Left forelimb (tissue), 1 donor: Measurements from ENCODE around the gene B3GALNT2.
"Not testable (repeated sequence)": the region's sequence is repeated elsewhere in the genome, so short reads cannot be mapped to it uniquely, and the experiment has no call there.

Experiments
- DNase-seq: peaks from one replicate; pipeline ENCODE4 v3.0.0-alpha.2; 2018; ENCODE audit warnings: low spot score

The B3GALNT2 gene

DNA sequence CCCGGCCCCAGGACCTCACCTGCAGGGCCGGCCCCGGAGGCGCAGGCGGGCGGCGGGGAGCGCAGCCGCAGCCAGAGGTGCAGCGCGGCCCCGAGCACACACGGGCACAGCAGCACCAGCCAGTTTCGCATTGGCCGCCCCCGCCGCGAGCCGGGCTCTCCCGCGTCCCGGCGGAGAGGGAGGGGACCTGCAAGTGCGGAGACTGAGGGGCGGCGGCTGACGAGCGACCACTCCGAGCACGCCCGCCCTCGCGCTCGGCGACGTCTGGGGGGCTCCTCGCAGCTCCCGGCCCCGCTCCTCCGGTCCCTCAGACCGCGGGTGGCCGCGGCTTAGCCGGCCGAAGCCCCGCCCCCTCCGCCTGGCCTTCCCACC, at the start of gene B3GALNT2:
B3GALNT2 (minus strand) TSS at position 331 of the 372 bp plus-strand sequence; CDS start at position 131, 200 bp downstream.
- no peak for DNase-seq

DNA sequence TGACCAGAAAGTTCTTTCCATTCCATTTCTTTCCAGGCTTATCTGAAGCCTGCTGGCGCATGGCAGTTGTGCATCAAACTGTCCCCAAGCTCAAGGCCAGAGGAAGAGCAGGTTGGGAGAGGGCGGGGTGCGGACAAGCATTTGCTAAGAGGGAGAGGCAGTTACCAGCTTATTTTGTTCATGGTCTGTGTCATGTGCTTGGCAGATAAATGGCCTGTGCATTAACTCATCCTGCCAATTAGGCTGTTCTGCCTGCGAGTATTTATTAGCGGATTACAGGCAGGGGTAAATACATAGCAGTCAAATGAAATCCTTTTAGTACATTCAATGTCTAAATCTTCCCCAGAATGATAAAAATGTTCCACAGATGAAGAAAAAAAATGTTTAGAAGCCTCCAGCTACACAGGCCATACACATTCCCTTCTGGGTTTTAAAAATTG, 48.9 kb upstream of the B3GALNT2 start:
- no peak for DNase-seq

DNA sequence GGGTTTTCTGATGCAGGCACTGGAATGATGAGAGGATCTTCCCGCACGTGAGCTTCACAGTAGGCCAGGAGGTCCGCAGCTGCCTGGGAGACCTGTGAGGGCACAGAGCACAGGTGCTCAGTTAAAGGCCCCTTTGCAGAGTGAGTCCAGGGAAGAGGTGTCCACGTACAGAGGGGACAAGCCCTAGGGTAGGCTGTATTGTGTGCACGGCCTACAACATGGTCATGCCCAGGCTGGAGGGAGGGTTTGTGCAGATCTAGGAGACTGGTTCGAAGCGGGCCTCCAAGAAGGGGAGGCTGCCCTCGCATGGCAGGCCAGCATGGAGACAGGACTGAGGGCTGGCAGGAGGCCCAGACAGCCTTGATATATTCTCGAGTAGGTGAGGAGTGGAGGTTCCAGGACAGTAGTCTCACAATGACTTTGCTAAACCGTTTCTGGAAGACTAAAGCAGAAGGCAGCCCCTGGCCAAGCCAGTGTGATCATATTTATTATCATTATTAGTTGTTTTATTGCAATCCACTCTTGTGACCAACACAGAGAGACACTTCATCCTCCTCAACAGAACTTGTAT, 48.0 kb upstream of the B3GALNT2 start:
- no peak for DNase-seq

DNA sequence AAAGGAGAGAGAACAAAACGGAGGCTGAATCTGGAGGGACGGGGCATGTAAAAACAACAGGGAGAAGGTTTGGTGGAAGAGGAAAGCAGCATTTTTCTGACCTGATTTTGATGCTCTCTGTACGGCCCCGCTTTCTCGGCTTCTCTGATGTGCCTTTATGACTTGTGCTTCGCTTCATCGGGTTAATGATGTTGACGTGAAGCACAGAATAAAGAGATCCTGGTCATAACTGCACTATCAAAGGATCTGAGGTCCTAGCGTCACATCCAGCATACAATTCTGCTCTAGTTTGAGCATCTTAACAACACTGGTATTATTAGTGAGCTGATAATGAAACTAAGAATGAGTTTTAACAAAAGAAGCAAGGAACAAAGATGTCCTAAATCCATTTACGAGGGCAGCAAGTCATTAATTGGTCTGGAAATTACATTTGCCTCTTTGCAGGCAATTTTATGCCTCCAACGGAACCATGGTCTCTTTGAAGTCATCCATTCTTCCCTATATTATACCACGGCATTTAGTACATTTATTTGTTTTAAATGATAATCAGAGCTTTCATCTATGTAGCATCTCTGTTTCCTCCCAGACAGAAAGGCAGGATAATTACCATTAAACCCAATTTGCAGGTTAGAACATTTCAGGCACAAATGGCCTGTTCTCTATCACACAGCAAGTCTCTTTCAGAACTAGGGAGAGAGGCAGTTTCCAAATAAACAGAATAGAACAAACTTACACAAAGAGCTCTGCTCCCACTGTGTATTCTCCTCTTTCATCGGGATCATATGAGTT, 45.3 kb upstream of the B3GALNT2 start:
- no peak for DNase-seq

DNA sequence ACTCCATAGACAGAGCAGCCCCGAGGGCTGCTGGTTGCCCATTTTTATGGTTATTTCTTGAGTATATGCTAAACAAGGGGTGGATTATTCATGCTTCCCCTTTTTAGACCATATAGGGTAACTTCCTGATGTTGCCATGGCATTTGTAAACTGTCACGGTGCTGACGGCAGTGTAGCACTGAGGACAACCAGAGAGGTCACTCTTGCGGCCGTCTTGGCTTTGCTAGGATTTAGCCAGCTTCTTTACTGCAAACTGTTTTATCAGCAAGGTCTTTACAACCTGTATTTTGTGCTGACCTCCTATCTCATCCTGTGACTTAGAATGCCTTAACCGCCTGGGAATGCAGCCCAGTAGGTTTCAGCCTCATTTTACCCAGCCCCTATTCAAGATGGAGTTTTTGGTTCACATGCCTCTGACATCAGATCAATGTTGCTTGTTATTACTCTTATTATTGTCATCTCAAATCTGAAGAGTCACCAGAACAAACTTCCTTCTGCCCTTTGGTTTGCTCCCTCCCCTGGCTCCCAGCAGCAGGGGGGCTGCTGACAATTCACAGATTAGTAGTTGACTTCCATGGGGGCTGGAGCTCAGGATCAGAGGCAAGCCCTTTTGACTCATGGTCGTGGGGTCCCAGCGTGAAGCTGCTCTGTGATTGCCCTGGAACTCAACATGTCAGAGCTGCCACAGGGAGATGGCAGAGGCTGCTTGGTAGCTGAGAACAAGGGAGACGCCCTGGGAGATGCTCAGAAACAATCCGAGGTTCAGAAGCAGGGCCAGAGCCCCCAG, 42.3 kb upstream of the B3GALNT2 start:
- not testable (repeated sequence) for DNase-seq

DNA sequence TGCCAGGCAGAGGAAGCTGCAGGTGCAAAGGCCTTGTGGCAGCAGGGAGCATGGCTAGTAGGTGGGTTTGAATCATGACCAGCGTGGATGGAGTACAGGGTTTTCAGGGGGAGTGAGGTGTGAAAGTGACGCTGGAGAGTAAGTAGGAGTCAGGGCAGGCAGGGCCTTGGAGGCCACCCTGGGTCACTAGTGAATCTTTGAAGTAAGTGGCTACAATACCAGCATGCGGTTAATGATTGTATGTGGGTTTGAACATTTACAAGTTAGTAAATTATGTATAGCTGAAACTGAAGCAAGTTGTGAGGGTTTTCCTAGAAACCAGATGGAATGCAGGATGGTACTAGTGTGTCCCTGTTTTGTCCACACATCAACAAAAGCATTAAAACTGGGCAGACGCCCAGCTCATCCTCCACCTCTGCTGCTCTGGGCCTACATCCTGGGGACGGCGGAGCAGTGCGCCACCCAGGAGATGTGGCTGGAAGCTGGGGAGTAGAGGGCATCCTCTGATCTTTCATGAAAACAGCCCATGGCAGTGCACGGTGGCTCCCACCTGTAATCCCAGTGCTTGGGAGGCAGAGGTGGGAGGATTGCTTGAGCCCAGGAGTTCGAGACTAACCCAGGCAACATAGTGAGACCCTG, 41.2 kb upstream of the B3GALNT2 start:
- DNase-seq, result no peak

DNA sequence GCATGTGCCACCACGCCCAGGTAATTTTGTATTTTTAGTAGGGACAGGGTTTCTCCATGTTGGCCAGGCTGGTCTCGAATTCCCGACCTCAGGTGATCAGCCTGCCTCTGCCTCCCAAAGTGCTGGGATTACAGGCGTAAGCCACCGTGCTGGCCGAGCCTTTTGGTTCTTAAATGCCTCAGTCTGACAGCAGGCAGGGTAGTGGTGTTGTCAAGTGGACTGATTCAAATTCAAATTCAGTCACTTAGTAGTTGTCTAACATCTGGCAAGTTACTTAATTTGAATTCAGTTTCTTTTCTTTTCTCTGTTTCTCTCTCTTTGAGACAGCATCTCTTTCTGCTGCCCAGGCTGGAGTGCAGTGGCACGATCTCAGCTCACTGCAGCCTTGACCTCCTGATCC, 38.6 kb upstream of the B3GALNT2 start:
- DNase-seq, result not testable (repeated sequence)

DNA sequence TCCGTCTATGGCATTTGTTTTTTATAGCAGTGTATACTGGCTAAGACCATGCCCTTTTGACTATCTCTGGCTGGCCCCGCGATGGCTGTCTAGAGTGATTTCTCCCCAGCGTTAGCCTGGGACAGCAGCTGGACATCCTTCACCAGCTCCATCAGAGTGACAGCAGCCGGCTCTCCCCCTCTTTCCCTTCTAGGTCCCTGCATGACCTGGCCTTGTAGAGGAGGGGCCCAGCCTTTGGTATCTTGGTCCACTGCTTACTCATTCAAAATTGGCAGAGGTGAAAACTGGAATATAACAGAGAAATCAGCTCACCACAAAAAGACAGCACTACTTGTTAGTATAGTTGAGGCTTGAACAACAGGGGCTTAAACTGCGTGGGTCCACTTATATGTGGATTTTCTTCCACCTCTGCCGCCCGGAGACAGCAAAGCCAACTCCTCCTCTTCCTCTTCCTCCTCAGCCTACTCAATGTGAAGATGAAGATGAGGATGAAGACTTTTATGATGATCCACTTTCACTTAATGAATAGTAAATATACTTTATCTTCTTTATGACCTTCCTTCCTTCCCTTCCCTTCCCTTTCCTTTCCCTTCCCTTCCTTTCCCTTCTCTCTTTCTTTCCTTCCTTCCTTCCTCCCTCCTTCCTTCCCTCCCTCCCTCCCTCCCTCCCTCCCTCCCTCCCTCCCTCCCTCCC, 29.4 kb upstream of the B3GALNT2 start:
- no peak for DNase-seq

DNA sequence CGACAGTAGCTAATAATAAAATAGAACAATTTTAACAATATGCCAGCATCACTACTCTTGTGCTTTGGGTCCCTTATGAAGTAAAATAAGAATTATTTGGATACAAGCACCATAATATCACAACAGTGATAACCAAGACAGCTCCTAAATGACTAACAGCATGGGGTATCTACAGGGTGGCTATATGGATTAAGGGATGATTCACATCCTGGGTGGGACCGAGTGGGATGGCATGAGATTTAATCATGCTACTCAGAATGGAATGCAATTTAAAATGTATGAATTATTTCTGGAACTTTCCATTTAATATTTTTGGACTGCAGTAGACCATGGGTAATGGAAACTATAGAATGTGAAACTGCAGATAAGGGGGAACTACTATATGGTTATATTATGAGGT, 28.1 kb upstream of the B3GALNT2 start:
- no peak for DNase-seq

DNA sequence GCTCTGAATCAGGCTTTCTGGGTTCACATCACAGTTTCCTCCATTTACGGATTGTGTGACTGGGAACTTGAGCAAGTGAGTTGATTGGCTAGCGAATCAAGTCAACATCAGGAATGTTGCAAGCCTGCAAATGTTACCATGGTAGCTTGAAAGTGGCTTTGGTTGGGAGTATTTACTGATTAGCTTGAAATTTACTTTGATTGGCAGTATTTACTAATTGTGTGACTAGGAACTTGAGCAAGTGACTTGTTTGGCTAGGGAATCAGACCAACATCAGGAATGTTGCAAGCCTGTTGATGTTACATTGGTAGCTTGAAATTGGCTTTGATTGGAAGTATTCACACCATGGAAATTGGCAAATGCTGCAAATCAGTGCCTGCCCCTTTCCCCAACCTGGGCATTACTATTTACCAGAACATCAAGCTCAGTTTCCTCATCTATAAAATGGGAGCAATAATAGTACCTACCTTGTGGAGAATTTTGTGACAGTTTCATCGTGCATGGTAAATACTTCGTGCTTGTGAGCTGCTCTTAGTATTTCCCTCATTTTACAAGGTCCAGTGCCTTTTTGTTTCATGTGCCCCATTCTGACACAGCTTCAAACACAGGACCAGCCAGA, 23.1 kb upstream of the B3GALNT2 start:
- DNase-seq, result no peak

DNA sequence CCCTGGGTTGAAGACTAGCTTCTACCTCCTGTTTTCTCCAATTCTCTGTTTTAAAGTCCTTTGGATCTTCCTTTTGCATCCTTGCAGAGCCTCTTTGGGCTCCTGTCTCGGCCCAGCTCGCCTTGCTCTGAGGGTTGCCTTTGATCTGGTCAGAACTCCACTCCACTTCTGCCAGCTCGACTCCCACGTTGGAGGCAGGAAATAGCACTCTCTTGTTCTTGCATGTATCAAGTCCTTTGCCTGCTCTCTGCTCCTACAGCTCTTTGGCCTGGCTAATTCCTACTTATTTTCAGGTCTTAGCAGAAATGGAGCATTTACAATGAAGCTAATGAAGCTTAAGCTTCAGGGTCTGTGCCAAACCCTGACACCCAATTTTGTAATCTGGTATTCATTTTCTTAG, 21.1 kb upstream of the B3GALNT2 start:
- no peak for DNase-seq

DNA sequence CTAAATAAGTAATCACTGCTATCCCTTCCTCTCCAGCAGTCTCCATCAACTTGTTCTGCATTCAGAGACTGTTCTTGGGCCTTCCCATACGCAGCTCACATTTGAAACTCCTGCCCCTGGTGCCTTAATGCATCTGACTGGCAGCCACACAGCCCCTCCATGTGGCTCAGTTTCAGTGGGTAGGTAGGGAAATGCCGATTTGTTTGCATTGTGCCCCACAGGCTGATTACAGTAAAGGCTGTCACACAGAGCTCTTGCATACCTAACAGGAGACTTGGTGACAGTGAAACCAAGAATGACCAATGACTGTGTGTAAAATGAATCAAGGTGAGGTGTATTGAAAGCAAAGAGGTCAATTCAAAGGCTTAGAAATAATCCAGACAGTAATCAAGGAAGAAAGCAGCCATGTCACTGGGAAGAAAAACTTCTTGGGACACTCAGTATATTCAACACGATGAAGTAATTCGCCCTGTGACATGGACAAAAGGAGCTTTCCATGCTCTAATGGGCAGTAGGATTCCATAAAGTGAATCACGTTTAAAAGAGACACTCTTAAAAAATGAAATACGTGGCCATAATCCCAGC, 12.7 kb upstream of the B3GALNT2 start:
- DNase-seq, result no peak

DNA sequence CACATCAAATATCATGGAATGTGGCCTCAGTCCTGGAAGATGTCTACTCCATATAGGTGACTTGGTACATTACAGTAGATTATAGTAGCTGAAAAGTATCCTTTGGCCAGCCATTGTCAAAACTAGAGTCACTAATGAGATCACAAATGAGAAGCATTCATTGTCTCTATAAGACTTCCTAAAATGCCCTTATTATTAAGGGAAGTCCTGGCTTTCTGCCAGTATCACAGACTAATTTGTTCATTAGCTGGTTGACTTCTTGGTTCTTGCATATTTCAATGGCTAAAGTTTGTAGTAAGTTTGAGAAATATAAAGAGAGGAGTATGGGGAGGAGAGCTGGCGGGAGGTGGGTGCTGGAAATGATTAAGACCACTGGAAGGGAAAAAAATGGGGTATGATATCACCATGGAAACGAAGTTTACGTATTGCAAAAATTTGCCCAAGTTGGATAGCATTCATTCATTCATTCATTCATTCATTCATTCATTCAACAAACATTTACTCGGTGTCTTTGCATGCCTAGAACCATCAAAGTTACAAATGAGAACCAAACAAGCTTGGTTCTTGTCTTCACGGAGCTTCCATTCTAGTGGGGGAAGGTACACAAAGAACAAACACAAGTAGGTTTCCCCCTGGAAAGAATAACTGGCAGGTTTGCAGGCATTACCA, 11.7 kb upstream of the B3GALNT2 start:
- DNase-seq, result no peak

DNA sequence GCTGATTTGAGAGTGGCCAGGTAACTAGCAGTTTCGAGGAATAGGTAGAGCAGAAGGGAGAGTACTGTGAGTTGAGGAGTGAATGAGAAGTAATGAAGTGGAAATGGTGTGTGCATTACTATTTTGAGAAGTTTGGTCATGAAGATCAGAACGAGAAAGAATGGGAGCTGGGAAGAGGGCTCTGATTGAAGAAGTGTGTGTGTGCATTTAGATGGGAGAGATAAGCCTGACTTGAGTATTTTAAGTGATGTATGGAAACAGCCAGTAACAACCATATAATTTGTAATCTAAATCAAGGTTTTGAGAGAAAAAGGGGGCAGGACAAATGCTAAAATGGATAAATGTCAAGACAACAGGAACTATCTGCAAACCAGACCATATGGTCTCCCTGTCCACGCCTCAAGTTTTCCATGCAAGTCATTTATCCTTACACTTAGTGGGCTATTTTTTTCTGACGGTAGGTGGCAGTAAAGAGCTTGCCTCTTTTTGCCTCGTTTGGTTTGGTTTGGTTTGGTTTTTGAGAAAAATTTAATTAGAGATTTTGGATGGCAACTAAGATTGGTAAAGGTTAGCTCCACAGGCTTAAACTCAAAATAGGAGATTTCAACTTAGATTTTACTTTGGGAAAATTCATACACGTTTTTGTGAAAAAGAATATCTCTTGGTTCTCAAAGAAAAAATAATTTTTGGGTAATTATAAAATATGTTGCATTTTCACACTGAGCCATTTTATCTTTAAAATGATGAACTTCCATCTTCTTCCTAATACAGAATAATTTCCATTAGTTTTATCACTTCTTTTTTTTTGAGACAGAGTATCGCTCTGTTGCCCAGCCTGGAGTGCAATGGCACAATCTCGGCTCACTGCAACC, 9.5 kb upstream of the B3GALNT2 start:
- no peak for DNase-seq

DNA sequence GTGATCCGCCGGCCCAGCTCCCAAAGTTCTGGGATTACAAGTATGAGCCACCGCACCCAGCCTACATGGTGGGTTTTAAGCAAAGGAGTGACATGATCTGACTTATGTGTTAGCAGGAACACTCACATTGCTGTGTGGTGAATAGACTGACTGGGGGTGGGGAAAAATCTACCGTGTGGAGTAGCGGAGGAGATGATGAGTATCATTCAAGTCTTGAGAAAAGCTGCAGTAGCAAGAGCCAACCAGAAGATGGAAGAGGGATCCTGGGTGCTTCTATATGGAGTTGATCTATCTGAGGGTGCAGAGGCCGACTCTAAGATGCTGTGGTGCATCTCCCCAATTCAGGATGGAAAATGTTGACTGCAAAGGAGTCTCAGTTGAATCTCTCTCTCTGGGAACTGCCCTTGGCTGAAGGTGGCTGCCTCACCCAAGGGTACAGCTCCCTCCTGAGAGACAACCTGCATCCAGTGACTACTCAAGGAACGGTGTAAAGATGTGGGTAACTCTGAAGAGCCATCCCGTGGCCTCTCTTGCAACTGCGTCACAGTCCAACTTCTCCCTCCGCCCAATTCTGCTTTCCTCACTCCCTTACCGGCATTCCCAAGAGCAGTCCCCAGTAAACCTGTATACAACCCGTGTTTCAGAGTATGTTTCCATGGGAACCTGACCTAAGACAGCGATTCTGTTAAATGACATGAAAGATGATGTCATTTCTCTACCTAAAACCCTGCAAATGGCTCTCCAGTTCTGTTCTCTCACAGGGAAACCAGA, 7.4 kb upstream of the B3GALNT2 start:
- DNase-seq, result no peak

DNA sequence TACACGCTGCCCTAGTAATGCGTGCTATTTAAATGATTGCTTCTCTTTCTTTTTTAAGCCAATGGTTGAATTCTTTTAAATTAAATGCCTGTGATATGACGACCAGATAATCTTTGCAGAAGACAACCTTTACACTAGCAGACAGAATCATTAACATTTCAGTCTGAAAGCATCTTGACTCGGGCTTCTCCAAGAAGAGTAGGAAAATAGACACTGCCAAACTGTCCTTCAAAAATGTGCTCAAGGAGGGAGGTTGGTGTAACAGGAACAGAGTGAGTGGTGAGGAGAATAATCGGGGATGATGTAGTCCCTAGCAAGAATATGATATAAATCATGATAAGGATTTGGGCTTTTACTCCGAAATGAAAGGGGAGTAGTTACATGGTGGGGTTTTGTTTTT, 6.6 kb upstream of the B3GALNT2 start:
- DNase-seq, result no peak

DNA sequence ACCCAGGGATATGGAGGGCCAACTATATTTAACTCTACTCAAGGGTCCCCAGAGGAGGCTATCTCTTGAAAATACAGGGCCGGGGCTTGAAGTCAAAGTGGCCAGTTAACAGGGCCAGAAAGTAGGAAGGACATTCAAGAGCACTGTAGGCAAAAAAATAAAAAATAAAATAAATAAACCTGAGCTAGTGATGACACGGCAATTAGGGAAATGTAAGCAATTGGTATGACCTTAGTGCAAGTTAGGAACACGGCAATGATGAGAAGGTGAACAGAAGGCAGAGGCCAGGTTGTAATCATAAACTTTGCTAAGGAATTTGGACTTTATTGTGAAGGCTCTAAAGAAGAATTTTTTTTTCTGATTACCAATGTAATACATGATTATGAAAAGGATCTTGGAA, 3.4 kb upstream of the B3GALNT2 start:
- no peak for DNase-seq

DNA sequence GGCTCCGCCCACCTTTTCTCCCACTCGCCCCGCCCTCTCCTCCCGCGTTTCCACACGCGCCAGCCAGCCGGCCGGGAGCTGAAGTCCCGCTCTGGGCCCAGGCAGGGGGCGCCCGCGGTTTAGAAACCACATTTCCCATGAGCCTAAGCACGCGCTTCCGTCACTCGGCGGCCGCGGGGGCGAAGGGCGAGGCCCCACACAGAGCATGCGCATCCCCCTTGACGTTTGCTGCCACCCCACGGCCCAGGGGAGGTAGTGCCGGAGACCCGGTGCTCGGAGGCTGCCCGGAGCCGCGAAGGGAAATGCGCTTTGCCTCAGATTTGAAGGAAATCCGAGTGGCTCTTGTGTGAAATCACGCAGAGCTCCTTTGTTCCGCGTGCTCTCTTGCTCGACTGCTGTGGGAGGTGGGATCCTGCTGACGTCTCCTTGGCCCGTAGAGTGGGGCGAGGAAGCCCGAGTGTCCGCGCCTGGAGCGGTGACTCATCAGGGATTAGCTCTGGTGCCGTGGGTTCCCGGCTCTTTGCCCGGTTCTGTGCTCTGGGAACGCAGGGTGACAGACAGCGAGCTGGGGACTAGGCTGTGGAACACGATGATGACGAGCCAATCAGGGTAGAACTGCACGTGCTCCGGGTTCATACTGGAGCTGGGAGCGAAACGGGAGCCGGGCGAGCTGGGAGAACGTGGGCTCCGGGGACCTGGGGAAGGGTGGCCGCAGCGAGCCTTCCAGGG, 406 bp upstream of the B3GALNT2 start:
- DNase-seq, result peak; percentile 100
